ENCODE data around the gene LRRC72. TPM values are rescaled to one million over a fixed set of nuclear protein-coding genes. Genes with fewer than 3 reads are reported as not detected.

The LRRC72 gene
- total and polyA plus RNA-seq, 2 experiments from 2014 or later: not detected

GRCh38 chr7:16615228-16615627, 88.6 kb downstream of the LRRC72 start:
- H3K79me2 ChIP-seq (replicated peaks; ENCODE audit: insufficient read depth): no peaks in the 10 kb centered on the region
- Mint-ChIP-seq H3K27ac (no peak overlapping the region), H3K9me3 (no peaks in the 10 kb centered on the region), H3K4me1 (peaks cover 7% of the 10 kb centered on the region), H3K36me3 (ENCODE audit: low read depth) (peaks cover 12% of the 10 kb centered on the region; the same call in 2 of the 3 replicates), H3K4me3 (no peak overlapping the region), H3K27me3 (ENCODE audit: insufficient read depth, low read depth, poor library complexity) (no peaks in the 10 kb centered on the region)
- H3K27me3 ChIP-seq (ENCODE audit: insufficient read depth): no peaks in the 10 kb centered on the region
- no peaks in the 10 kb centered on the region for H3K36me3 ChIP-seq (ENCODE audit: insufficient read depth)
- no peak overlapping the region for H3K4me2 ChIP-seq
- ATAC-seq (peak; percentile 88), DNase-seq (ENCODE audit: low spot score) (peak; percentile 47)
- TF ChIP-seq, protein P1, sequence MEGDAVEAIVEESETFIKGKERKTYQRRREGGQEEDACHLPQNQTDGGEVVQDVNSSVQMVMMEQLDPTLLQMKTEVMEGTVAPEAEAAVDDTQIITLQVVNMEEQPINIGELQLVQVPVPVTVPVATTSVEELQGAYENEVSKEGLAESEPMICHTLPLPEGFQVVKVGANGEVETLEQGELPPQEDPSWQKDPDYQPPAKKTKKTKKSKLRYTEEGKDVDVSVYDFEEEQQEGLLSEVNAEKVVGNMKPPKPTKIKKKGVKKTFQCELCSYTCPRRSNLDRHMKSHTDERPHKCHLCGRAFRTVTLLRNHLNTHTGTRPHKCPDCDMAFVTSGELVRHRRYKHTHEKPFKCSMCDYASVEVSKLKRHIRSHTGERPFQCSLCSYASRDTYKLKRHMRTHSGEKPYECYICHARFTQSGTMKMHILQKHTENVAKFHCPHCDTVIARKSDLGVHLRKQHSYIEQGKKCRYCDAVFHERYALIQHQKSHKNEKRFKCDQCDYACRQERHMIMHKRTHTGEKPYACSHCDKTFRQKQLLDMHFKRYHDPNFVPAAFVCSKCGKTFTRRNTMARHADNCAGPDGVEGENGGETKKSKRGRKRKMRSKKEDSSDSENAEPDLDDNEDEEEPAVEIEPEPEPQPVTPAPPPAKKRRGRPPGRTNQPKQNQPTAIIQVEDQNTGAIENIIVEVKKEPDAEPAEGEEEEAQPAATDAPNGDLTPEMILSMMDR (conservative IDR thresholded peaks at IDR 0.05; ENCODE audit: low read depth in 2 of 2): no peak
- TF ChIP-seq, protein P2, sequence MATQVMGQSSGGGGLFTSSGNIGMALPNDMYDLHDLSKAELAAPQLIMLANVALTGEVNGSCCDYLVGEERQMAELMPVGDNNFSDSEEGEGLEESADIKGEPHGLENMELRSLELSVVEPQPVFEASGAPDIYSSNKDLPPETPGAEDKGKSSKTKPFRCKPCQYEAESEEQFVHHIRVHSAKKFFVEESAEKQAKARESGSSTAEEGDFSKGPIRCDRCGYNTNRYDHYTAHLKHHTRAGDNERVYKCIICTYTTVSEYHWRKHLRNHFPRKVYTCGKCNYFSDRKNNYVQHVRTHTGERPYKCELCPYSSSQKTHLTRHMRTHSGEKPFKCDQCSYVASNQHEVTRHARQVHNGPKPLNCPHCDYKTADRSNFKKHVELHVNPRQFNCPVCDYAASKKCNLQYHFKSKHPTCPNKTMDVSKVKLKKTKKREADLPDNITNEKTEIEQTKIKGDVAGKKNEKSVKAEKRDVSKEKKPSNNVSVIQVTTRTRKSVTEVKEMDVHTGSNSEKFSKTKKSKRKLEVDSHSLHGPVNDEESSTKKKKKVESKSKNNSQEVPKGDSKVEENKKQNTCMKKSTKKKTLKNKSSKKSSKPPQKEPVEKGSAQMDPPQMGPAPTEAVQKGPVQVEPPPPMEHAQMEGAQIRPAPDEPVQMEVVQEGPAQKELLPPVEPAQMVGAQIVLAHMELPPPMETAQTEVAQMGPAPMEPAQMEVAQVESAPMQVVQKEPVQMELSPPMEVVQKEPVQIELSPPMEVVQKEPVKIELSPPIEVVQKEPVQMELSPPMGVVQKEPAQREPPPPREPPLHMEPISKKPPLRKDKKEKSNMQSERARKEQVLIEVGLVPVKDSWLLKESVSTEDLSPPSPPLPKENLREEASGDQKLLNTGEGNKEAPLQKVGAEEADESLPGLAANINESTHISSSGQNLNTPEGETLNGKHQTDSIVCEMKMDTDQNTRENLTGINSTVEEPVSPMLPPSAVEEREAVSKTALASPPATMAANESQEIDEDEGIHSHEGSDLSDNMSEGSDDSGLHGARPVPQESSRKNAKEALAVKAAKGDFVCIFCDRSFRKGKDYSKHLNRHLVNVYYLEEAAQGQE (IDR thresholded peaks at IDR 0.05; ENCODE audit: unreplicated experiment): no peak
- no peak for TF ChIP-seq ZNF462 (CRISPR knock-in tag; IDR thresholded peaks at IDR 0.05)
- TF ChIP-seq, protein P3, sequence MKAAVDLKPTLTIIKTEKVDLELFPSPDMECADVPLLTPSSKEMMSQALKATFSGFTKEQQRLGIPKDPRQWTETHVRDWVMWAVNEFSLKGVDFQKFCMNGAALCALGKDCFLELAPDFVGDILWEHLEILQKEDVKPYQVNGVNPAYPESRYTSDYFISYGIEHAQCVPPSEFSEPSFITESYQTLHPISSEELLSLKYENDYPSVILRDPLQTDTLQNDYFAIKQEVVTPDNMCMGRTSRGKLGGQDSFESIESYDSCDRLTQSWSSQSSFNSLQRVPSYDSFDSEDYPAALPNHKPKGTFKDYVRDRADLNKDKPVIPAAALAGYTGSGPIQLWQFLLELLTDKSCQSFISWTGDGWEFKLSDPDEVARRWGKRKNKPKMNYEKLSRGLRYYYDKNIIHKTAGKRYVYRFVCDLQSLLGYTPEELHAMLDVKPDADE (IDR thresholded peaks at IDR 0.05): no peak
- H3K4me1 ChIP-seq (ENCODE audit: insufficient read depth): peaks cover 13% of the 10 kb centered on the region; the same call in 1 of the 2 replicates
- no peaks in the 10 kb centered on the region for H3F3A ChIP-seq (replicated peaks; ENCODE audit: low read depth)
- H4K20me1 ChIP-seq (replicated peaks; ENCODE audit: insufficient read depth): no peaks in the 10 kb centered on the region
- H3K4me3 ChIP-seq: no peak overlapping the region
- H3K9me2 ChIP-seq (ENCODE audit: insufficient read depth): no peaks in the 10 kb centered on the region
- peak overlapping the region; percentile 36; the same call in 1 of the 2 replicates for H3K27ac ChIP-seq (ENCODE audit: low read depth)
- H2AFZ ChIP-seq: no peak overlapping the region
